Measurements from ENCODE around the gene BCDIN3D.

Gene BCDIN3D

GRCh38 chr12:49846032-49846431 lies 3.1 kb upstream of the BCDIN3D start:
- no peak overlapping the region for H3K4me3 ChIP-seq (ENCODE audit: low read depth, low read length)
- in situ Hi-C loops (cut with HindIII; ENCODE audit: low sequenced_read_pairs): no loop called here
- no peak for DNase-seq (ENCODE audit: low read depth)

GRCh38 chr12:49843876-49844437 lies 1.1 kb upstream of the BCDIN3D start:
- H3K4me3 ChIP-seq (ENCODE audit: low read depth, low read length): no peak overlapping the region
- no peak for DNase-seq (ENCODE audit: low read depth)
- in situ Hi-C loops (cut with HindIII; ENCODE audit: low sequenced_read_pairs): no loop called here
- TF ChIP-seq CTCF (IDR thresholded peaks at IDR 0.05; ENCODE audit: low read depth, low read length, missing control alignments): no peak

More at GRCh38 chr12:49846032-49846431, 3.1 kb upstream of the BCDIN3D start:
- TF ChIP-seq CTCF (IDR thresholded peaks at IDR 0.05; ENCODE audit: low read depth, low read length, missing control alignments): no peak

DNA sequence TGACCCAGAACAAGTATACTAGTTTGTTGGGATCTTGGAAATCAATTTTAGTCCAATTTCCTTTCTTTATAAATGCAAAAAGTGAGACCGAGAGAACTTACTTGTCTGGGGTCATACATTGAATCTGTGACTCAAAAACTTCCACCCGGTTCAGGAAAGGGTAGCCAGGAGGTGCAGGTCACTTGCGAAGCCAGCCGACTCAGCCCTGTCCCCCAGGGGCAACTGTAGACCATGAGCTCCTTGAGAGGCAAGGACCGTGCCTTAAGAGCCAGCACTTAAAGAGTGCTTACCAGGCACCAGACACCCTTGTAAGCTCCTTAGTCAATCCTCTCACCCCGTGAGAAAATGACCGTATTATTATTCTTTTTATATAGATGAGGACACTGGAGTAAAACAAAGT lies 505 bp upstream of the BCDIN3D start:
- DNase-seq (ENCODE audit: low read depth): no peak
- in situ Hi-C loops (cut with HindIII; ENCODE audit: low sequenced_read_pairs): no loop called here
- no peak for TF ChIP-seq CTCF (IDR thresholded peaks at IDR 0.05; ENCODE audit: low read depth, low read length, missing control alignments)
- H3K4me3 ChIP-seq (ENCODE audit: low read depth, low read length): peak overlapping the region; percentile 83

DNA sequence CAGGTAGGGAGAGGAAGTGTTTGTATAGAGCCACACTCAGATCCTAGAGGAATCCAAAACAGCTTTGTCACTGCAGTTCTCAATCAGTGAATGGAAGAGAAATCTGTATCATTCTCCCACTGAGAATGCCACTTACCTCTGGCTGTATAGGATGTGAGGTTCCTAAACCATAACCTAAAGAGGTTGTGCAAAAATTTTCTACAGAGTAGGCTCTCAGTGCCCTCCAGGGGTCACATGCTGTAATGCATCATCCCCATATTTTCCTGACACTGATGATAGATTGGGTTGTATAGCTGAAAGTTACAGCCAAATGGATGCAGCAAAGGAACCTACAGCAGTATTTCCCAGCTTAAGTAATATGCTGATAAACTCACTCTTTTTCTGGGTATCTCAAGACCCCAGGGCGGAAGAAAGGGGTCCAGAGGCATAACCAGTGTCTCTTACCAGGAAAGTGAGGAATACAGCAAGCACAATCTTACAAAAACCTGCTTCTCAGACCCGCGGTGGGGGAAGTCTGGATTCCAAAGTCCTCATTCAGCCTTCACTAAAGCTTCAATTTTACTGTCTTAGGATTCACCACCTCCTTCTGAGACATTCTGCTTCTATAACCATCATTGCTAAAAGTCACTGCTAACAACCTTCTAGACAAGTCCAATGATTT lies 3.8 kb downstream of the BCDIN3D start:
- H3K4me3 ChIP-seq (ENCODE audit: low read depth, low read length): no peak overlapping the region
- TF ChIP-seq CTCF (IDR thresholded peaks at IDR 0.05; ENCODE audit: low read depth, low read length, missing control alignments): peak; percentile 71
- DNase-seq (ENCODE audit: low read depth): no peak
- in situ Hi-C loops (cut with HindIII; ENCODE audit: low sequenced_read_pairs): no loop called here

GRCh38 chr12:49832836-49833421 lies 10.0 kb downstream of the BCDIN3D start:
- no peak for TF ChIP-seq CTCF (IDR thresholded peaks at IDR 0.05; ENCODE audit: low read depth, low read length, missing control alignments)
- no peak overlapping the region for H3K4me3 ChIP-seq (ENCODE audit: low read depth, low read length)
- DNase-seq (ENCODE audit: low read depth): no peak
- in situ Hi-C loops (cut with HindIII; ENCODE audit: low sequenced_read_pairs): no loop called here

GRCh38 chr12:49831717-49832116 lies 11.2 kb downstream of the BCDIN3D start:
- H3K4me3 ChIP-seq (ENCODE audit: low read depth, low read length): no peak overlapping the region
- no peak for TF ChIP-seq CTCF (IDR thresholded peaks at IDR 0.05; ENCODE audit: low read depth, low read length, missing control alignments)
- DNase-seq (ENCODE audit: low read depth): no peak
- in situ Hi-C loops (cut with HindIII; ENCODE audit: low sequenced_read_pairs): no loop called here

Measured in astrocyte of the cerebellum (primary cell).